GM21576 (cell line): Measurements from ENCODE around the gene HIRA.

Experiments
- ATAC-seq: cut with Tn5 transposase; IDR thresholded peaks from one replicate; pipeline ENCODE4 v1.9.1; 2021; ENCODE audit warnings: mild to moderate bottlenecking, moderate library complexity; ENCODE audit not compliant: unreplicated experiment

The HIRA gene

DNA sequence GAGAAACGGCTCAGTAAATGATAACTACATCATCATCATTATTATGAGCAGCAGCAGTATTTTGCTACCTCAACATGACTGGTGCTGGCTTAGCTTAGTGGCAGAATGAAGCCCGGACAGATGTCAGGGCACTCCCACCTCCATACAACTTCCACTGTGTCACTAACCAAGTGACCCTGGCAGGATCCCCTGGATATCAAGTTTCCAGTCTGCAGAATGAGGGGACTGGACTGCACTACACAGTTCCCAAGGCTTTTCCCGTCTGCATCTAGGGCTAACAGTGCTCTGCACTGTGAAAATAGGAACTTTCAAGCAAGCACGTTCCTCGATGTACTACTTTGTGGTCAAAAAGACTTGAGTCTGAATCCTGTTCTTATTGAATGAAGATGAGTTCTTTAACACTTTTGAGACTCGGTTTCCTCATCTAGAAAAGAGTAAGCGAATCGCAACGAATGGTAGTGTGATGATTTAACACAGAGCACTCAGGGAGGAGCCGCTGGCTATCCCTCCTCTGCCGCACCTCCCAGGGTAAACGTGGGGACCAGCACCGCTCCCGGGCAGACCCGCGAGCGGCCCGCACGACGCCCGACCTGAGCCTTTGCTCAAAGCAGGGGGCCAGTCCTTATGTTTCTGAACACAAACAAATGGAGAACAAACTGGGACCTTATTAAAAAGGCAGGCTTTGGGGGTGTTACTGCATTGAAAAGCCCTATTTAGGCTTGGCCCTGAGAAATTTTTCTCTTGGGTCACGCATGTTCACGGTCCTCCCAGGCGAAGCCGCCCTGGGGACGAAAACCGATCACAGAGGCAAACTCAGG, 140.9 kb downstream of the HIRA start:
- ATAC-seq = peak; percentile 8

DNA sequence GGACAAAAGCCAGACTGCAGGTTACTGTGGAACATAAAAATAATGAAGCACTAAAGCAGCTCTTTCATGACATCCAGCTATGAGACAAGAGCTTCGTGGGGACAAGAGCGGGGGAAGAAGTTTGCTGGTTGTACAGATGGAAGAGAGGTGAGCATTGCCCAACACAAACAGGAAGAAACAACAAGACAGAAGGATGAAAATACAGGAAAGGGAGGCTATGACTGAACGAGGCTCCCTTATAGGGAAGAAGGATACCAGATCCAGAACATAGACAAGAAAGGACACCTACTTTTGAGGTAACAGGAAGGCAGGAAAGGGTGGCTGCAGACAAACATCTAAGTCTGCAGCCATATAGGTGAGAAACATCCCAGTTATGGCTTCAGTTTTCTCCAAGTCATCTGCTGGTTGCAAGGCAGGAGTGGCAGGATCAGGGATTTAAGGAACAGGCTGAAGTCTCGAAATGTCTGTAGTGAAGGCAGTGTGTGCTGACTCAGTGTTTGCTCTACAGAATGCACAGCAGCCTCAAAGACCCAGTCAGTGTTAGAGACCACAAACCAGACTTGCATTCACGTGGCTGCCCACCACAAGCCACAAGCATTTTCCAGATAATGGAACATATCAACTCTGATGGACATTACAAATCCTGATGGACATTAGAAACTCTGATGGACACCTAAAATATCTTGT, 141.9 kb downstream of the HIRA start:
- no peak for ATAC-seq

DNA sequence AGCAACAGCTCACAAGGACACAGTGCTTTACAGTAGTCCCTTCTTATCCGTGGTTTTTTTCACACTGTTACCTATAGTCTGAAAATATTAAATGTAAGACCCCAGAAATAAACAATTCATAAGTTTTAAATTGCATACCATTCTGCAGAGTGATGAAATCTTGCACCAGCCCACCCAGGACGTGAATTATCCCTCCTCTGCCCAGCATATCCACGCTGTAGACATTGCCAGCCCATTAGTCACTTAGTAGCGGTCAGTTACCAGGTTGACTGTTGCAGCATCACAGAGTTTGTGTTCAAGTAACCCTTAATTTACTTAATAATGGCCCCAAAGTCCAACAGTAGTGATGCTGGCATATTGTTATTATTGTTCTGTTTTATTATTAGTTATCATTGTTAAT, 143.6 kb downstream of the HIRA start:
- ATAC-seq = no peak

GRCh38 chr22:19287076-19287707, 144.3 kb downstream of the HIRA start:
- ATAC-seq = no peak

- ATAC-seq = no peak
These were observed 145.7 kb downstream of the HIRA start for GRCh38 chr22:19285831-19286230.
